ENCODE measurements around the gene AK3.

The AK3 gene

DNA sequence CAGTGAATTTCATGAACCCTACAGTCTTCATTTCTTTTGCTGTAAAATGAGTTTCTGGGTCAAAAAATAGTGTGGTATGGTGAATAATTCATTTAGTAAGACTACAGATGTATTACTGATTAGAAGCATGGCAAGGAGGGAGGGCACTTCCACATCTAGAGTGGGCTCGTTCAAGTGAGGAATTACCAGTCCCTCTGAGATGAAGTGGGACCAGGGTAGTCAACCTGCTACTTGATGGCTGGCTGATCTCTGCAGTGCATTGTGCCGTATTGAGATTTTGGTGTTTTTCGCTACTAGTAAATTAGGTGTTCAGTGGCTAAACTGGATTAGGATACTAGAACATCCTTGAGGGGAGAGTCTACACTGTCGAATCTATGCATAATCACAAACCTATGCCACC lies 50.9 kb downstream of the AK3 start:
- TF ChIP-seq, protein P1, sequence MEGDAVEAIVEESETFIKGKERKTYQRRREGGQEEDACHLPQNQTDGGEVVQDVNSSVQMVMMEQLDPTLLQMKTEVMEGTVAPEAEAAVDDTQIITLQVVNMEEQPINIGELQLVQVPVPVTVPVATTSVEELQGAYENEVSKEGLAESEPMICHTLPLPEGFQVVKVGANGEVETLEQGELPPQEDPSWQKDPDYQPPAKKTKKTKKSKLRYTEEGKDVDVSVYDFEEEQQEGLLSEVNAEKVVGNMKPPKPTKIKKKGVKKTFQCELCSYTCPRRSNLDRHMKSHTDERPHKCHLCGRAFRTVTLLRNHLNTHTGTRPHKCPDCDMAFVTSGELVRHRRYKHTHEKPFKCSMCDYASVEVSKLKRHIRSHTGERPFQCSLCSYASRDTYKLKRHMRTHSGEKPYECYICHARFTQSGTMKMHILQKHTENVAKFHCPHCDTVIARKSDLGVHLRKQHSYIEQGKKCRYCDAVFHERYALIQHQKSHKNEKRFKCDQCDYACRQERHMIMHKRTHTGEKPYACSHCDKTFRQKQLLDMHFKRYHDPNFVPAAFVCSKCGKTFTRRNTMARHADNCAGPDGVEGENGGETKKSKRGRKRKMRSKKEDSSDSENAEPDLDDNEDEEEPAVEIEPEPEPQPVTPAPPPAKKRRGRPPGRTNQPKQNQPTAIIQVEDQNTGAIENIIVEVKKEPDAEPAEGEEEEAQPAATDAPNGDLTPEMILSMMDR (IDR thresholded peaks at IDR 0.05; ENCODE audit: control insufficient read depth, extremely low read depth, insufficient read depth), result no peak
- no peak for DNase-seq (ENCODE audit: low read depth)
- no peak overlapping the region for H3K4me3 ChIP-seq (ENCODE audit: low read depth, low read length)

DNA sequence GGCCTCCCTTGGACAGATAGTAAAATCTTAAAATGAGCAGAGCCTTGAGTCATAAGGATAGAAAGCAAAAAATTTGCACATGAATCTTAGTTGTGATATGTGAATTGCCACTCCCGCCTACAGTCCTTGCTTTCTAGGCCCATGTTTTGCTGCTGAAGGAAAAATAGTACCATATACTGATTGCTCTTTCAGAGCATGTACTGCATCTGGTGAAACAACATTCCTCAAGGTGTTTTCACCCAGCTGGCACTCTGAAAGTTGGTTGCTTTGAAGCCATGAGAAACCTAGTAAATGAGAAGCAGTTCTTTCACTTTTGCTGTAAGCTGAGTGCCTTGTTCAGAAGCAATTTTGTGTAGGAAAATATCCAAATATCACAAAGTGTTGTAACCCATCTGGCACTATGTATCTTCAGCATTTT lies 51.3 kb downstream of the AK3 start:
- DNase-seq (ENCODE audit: low read depth), result no peak
- TF ChIP-seq, protein P1 (IDR thresholded peaks at IDR 0.05; ENCODE audit: control insufficient read depth, extremely low read depth, insufficient read depth), result no peak
- no peak overlapping the region for H3K4me3 ChIP-seq (ENCODE audit: low read depth, low read length)

DNA sequence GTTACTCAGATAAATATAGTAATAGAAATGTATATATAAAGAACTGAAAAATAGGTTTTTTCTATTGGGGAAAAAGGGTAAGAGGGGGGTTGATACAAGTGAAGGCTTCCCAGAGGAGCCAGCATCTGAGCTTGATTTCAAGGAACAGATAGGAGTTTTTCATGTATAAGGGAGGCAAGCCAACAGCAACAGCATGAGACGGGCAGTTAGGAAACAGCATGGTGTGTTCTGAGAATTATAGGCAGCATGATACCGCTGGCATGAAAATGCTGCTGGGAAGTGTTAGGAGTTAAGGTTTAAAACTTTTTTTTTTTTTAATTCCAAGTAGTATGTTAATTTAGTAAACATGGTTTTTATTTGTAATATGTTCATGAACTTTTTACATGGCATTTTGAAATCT lies 52.0 kb downstream of the AK3 start:
- no peak for DNase-seq (ENCODE audit: low read depth)
- H3K4me3 ChIP-seq (ENCODE audit: low read depth, low read length), result no peak overlapping the region

GRCh38 chr9:4686584-4686983 lies 54.4 kb downstream of the AK3 start:
- no peak for DNase-seq (ENCODE audit: low read depth)
- TF ChIP-seq, protein P1 (IDR thresholded peaks at IDR 0.05; ENCODE audit: control insufficient read depth, extremely low read depth, insufficient read depth), result no peak
- H3K4me3 ChIP-seq (ENCODE audit: low read depth, low read length), result no peak overlapping the region

More for the DNA sequence above, 52.0 kb downstream of the AK3 start:
- TF ChIP-seq, protein P1 (IDR thresholded peaks at IDR 0.05; ENCODE audit: control insufficient read depth, extremely low read depth, insufficient read depth), result no peak

DNA sequence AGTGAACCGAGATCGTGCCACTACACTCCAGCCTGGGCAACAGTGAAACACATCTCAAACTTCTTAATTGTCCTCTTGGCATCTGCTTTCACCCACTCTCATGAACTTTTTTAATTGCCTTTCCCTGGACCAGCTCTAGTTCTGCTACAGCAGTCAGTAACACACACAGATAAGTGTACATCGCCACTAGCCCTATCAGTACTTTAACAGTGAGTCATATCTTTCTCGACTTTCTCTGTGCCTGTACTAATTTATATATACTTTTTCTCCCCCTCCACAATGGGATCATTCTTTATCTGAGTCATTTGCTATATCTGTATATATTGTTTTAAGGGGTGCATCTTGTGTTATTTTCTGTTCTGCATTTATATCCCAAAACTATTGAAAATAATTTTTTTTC lies 54.9 kb downstream of the AK3 start:
- H3K4me3 ChIP-seq (ENCODE audit: low read depth, low read length), result no peak overlapping the region
- TF ChIP-seq, protein P1 (IDR thresholded peaks at IDR 0.05; ENCODE audit: control insufficient read depth, extremely low read depth, insufficient read depth), result no peak
- DNase-seq (ENCODE audit: low read depth), result no peak

DNA sequence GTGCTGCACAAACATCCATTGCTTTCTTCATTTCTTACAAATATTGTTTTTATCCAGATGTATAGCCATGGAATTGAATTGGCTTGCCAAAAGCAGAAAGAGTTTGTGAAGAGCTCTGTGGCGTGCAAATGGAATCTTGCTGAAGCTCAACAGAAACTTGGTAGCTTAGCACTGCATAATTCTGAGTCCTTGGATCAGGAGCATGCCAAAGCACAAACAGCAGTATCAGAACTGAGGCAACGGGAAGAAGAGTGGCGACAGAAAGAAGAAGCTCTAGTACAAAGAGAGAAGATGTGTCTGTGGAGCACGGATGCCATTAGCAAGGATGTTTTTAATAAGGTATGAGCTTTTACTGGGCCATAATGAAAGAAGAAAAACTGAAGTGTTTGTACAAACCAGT lies 56.2 kb downstream of the AK3 start:
- no peak overlapping the region for H3K4me3 ChIP-seq (ENCODE audit: low read depth, low read length)
- no peak for DNase-seq (ENCODE audit: low read depth)
- TF ChIP-seq, protein P1 (IDR thresholded peaks at IDR 0.05; ENCODE audit: control insufficient read depth, extremely low read depth, insufficient read depth), result no peak

- DNase-seq (ENCODE audit: low read depth), result no peak
- TF ChIP-seq, protein P1 (IDR thresholded peaks at IDR 0.05; ENCODE audit: control insufficient read depth, extremely low read depth, insufficient read depth), result no peak
- H3K4me3 ChIP-seq (ENCODE audit: low read depth, low read length), result peak overlapping the region; percentile 74
Observed at GRCh38 chr9:4680750-4681149, 60.3 kb downstream of the AK3 start.

All from LNCaP clone FGC (cell line).